Tracheal epithelial cell (primary cell): Measurements from ENCODE around the gene ZNF157. TPM values are rescaled to one million over a fixed set of nuclear protein-coding genes. Genes with fewer than 3 reads are reported as not detected.

Experiments used
- total RNA-seq: library from RNA; depleted of rRNA; stranded (reverse); fragments of >200 nt; gene quantifications from 2 replicates; pipeline ENCODE4 v1.2.1, GENCODE V29; 2014

ZNF157 gene
- 0.24 TPM in 1 of 2 replicates, not detected in the other for total RNA-seq

DNA sequence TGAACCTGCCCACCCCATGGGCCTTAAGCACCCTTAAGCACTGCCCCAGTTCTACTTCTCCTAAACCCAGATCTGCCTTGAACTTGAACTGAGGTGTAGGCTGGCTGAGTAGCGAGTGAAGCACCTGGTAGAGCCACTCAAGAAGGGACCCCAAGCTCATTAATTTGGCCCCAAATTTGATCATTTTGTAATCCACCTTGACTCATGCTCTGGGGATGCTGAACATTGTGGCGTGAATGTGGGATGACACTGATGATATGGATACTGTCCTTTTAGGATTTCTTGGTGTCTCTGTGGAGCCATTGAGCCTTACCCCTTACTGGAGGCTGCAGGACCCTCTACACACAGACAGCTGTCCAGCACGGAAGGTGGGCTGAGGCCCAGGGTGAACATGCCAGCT lies at the start of gene ZNF157:
Gene ZNF157, plus strand, starts transcription at position 301 of the 400 bp plus-strand sequence. Its CDS starts 91 bp downstream, at position 392.

Other genes with a start within 250 kb of the ZNF157 start
- gene NDUFB11, start 225.9 kb upstream of the ZNF157 start, total RNA-seq: 43.3 and 45.5 TPM in 2 replicates
- 29.0 and 43.4 TPM in 2 replicates for gene RBM10, start 225.4 kb upstream of the ZNF157 start, total RNA-seq
- 84.0 and 118 TPM in 2 replicates for gene UBA1, start 176.7 kb upstream of the ZNF157 start, total RNA-seq
- 102 and 118 TPM in 2 replicates for gene CDK16, start 151.9 kb upstream of the ZNF157 start, total RNA-seq
- 5.8 and 18.3 TPM in 2 replicates for gene USP11, start 137.6 kb upstream of the ZNF157 start, total RNA-seq
- 3.9 and 4.0 TPM in 2 replicates for gene ZNF41, start 112.6 kb downstream of the ZNF157 start, total RNA-seq
- 11.3 and 12.0 TPM in 2 replicates for gene ARAF, start 190.6 kb downstream of the ZNF157 start, total RNA-seq
- 85.9 and 190 TPM in 2 replicates for gene TIMP1, start 211.9 kb downstream of the ZNF157 start, total RNA-seq
- gene SYN1, start 249.3 kb downstream of the ZNF157 start, total RNA-seq: under 0.01 TPM in 1 of 2 replicates, not detected in the other